ENCODE measurements around the gene BAZ2A. TPM values are rescaled to one million over a fixed set of nuclear protein-coding genes. Genes with fewer than 3 reads are reported as not detected.

The BAZ2A gene
- total RNA-seq, 1 experiment from 2014 or later: 131 TPM

GRCh38 chr12:56614627-56615026 lies 15.5 kb downstream of the BAZ2A start:
- ATAC-seq: no peak
- in situ Hi-C loops (cut with HindIII; ENCODE audit: low pct_unique_long_range_greater_than_20kb, low sequenced_read_pairs): no loop called here
- TF ChIP-seq TCF7L2 (IDR thresholded peaks at IDR 0.05; ENCODE audit: low read depth, low read length) (no peak), REST (IDR thresholded peaks at IDR 0.05; ENCODE audit: insufficient read depth in 1 of 2, low read depth in 2 of 2, low read length in 1 of 2) (no peak), CTCF (IDR thresholded peaks at IDR 0.05) (no peak), SIN3A (IDR thresholded peaks at IDR 0.05; ENCODE audit: borderline replicate concordance, insufficient read depth, low read depth, low read length) (no peak), POLR2AphosphoS5 (IDR thresholded peaks at IDR 0.05; ENCODE audit: low read depth, low read length) (no peak)
- Histone ChIP-seq H3K27ac (ENCODE audit: low read length) (no peak overlapping the region), H3K27me3 (ENCODE audit: control insufficient read depth, insufficient read depth, low read length) (no peaks in the 10 kb centered on the region), H3K4me3 (ENCODE audit: low read depth in 2 of 2, low read length in 2 of 2) (no peak overlapping the region), H3K4me1 (ENCODE audit: control insufficient read depth, insufficient read depth, low read length) (no peaks in the 10 kb centered on the region), H3K9me3 (ENCODE audit: control insufficient read depth, insufficient read depth, low read depth, low read length) (no peaks in the 10 kb centered on the region), H3K36me3 (ENCODE audit: control insufficient read depth, insufficient read depth, low read length) (peaks cover 61% of the 10 kb centered on the region)
- ChIA-PET POLR2A (interaction anchor here (0.7 kb wide), 1 partner anchor 96 kb away, joined by 11 read pairs; no protein-coding TSS in a partner anchor), CTCF (interaction anchor here (0.5 kb wide), 1 partner anchor 116 kb away, joined by 8 read pairs; no protein-coding TSS in a partner anchor)
- intact Hi-C loops (cut with micrococcal nuclease; ENCODE audit: unreplicated experiment): no loop called here
- BruUV-seq (replicated peaks): no TSS peak
- no peak for DNase-seq (ENCODE audit: low read depth, low spot score)

- Histone ChIP-seq H3K4me3 (ENCODE audit: low read depth in 2 of 2, low read length in 2 of 2) (no peak overlapping the region), H3K9me3 (ENCODE audit: control insufficient read depth, insufficient read depth, low read depth, low read length) (no peaks in the 10 kb centered on the region), H3K36me3 (ENCODE audit: control insufficient read depth, insufficient read depth, low read length) (peaks cover 49% of the 10 kb centered on the region), H3K27me3 (ENCODE audit: control insufficient read depth, insufficient read depth, low read length) (no peaks in the 10 kb centered on the region), H3K4me1 (ENCODE audit: control insufficient read depth, insufficient read depth, low read length) (no peaks in the 10 kb centered on the region), H3K27ac (ENCODE audit: low read length) (no peak overlapping the region)
- in situ Hi-C loops (cut with HindIII; ENCODE audit: low pct_unique_long_range_greater_than_20kb, low sequenced_read_pairs): no loop called here
- POLR2A ChIA-PET: interaction anchor here (0.6 kb wide), 1 partner anchor 81 kb away, joined by 7 read pairs; no protein-coding TSS in a partner anchor
- ATAC-seq (no peak), DNase-seq (ENCODE audit: low read depth, low spot score) (no peak)
- no TSS peak for BruUV-seq (replicated peaks)
- intact Hi-C loops (cut with micrococcal nuclease; ENCODE audit: unreplicated experiment): no loop called here
- CTCF ChIA-PET: no interaction called here
- no peak for TF ChIP-seq POLR2AphosphoS5 (IDR thresholded peaks at IDR 0.05; ENCODE audit: low read depth, low read length)
- TF ChIP-seq CTCF (IDR thresholded peaks at IDR 0.05): no peak
- no peak for TF ChIP-seq TCF7L2 (IDR thresholded peaks at IDR 0.05; ENCODE audit: low read depth, low read length)
- no peak for TF ChIP-seq SIN3A (IDR thresholded peaks at IDR 0.05; ENCODE audit: borderline replicate concordance, insufficient read depth, low read depth, low read length)
- TF ChIP-seq REST (IDR thresholded peaks at IDR 0.05; ENCODE audit: insufficient read depth in 1 of 2, low read depth in 2 of 2, low read length in 1 of 2): no peak
These were observed 25.8 kb downstream of the BAZ2A start for GRCh38 chr12:56604355-56604754.

Measured in Panc1 (cell line).